ENCODE measurements around the gene INKA1. TPM values are rescaled to one million over a fixed set of nuclear protein-coding genes. Genes with fewer than 3 reads are reported as not detected.

Gene INKA1
- total and polyA plus RNA-seq, 9 of the 15 experiments (the other 6 are each of a cell fraction or from before 2014, with no cell fraction given) = 0.55 to 13.9 (median 6.7) TPM

DNA sequence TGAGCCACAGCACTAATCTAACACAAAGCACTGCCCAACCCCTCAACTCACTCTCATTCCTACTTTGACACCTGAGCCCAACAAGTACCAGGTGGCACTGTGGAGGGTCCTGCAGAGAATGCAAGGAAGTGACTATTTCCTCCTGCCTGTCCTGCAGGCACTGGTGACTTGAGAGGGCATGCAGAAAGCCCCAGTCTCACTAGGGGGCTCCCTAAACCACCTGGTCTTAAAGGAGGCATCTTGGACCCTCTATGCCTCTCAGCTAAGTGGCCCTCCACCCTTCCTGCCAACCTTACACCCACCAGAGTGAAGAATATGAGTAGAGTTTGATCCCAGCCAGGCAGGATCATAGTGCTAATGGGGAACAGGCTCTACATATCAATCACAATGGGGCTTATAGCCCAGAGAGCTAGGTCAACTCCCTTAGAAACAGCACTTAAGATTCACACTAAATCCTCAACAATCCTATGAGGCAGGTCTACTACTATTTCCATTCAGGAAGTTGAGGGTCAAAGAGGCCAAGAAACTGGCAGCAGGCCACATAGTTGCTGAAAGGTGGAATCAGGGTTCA lies 38.1 kb downstream of the INKA1 start (continued):
- TF ChIP-seq ZBTB40 (IDR thresholded peaks at IDR 0.05) = no peak
- TF ChIP-seq ZBTB40 (CRISPR knock-in tag; IDR thresholded peaks at IDR 0.05) = no peak
- peak; percentile 53 to 63 for TF ChIP-seq RAD21 (CRISPR knock-in tag; conservative IDR thresholded peaks at IDR 0.05 in 1 of 2, IDR thresholded peaks at IDR 0.05 in 1 of 2)
- TF ChIP-seq MCM5 (IDR thresholded peaks at IDR 0.05; ENCODE audit: low read depth) = no peak
- TF ChIP-seq JUND (IDR thresholded peaks at IDR 0.05; ENCODE audit: borderline replicate concordance, low read depth, low read length) = no peak
- TF ChIP-seq JUND (tag; IDR thresholded peaks at IDR 0.05; ENCODE audit: borderline replicate concordance, low read depth, low read length) = no peak
- no peak for TF ChIP-seq ZNF511 (CRISPR knock-in tag; IDR thresholded peaks at IDR 0.05)
- no peak for TF ChIP-seq ARID4B (CRISPR knock-in tag; IDR thresholded peaks at IDR 0.05)
- no peak for TF ChIP-seq ZNF316 (IDR thresholded peaks at IDR 0.05)

Measured in K562 (cell line).